ENCODE data around the gene SIK2. TPM values are rescaled to one million over a fixed set of nuclear protein-coding genes. Genes with fewer than 3 reads are reported as not detected.

SIK2 gene
- total and polyA plus RNA-seq, 9 of the 15 experiments (the other 6 are each of a cell fraction or from before 2014, with no cell fraction given): 0.74 to 11.6 (median 3.8) TPM

- H3K27me3 ChIP-seq (ENCODE audit: control insufficient read depth in 2 of 2, insufficient read depth in 2 of 2, low read length in 2 of 2): peaks cover 3 to 7% of the 10 kb centered on the region in 2 experiments; a peak in 3 of 5 replicates
- CTCF ChIA-PET (ENCODE audit: low intra/inter-chr PET ratio): no interaction called here
- no peak overlapping the region for H3K27ac ChIP-seq (ENCODE audit: extremely low read depth, low read depth, low read length)
- FAIRE-seq (no peak), ATAC-seq (no peak), DNase-seq (ENCODE audit: extremely low read depth in 1 of 4, low spot score in 3 of 4) (no peak)
- H4K20me1 ChIP-seq (replicated peaks; ENCODE audit: control insufficient read depth, insufficient read depth, low read length): no peaks in the 10 kb centered on the region
- no peak overlapping the region for H2AFZ ChIP-seq (ENCODE audit: low read depth, low read length)
- intact Hi-C loops (cut with micrococcal nuclease): loop anchor here (5.0 kb wide), 1 partner anchor 33 kb away; the partner anchor contains the start of gene SIK2
- no peak for TF ChIP-seq RFX5 (IDR thresholded peaks at IDR 0.05; ENCODE audit: low read depth, low read length)
- no peak for TF ChIP-seq ZNF175 (CRISPR knock-in tag; IDR thresholded peaks at IDR 0.05; ENCODE audit: low read depth)
- no peak for TF ChIP-seq NFE2 (IDR thresholded peaks at IDR 0.05; ENCODE audit: low read depth)
- no peak for TF ChIP-seq NFYB (IDR thresholded peaks at IDR 0.05; ENCODE audit: extremely low read depth, insufficient read length)
- TF ChIP-seq TCFL5 (CRISPR knock-in tag; conservative IDR thresholded peaks at IDR 0.05): no peak
- TF ChIP-seq CBX1 (IDR thresholded peaks at IDR 0.05; ENCODE audit: low read depth): no peak
- no TSS peak for BruUV-seq (replicated peaks)
- H3K4me2 ChIP-seq (ENCODE audit: insufficient read depth, low read length): no peak overlapping the region
- no peaks in the 10 kb centered on the region for H3K79me2 ChIP-seq (ENCODE audit: control insufficient read depth, insufficient read depth, low read length)
- 7% methylated on average over 4 of the region's 4 CpGs for WGBS (ENCODE audit: insufficient coverage, low coverage, missing lambda C conversion rate)
- H3K9me3 ChIP-seq (replicated peaks; ENCODE audit: control insufficient read depth, insufficient read depth, low read depth, low read length): no peaks in the 10 kb centered on the region
- H3K4me1 ChIP-seq (replicated peaks in 1 of 2; ENCODE audit: control insufficient read depth in 2 of 2, insufficient read depth in 2 of 2, low read length in 2 of 2): no peaks in the 10 kb centered on the region; a peak in 1 of 5 replicates
- POLR2A ChIA-PET: no interaction called here
- H3K4me3 ChIP-seq: no peak overlapping the region
- no peaks in the 10 kb centered on the region for H3K9me1 ChIP-seq (ENCODE audit: control insufficient read depth, insufficient read depth, low read length)
- in situ Hi-C loops (cut with MboI): no loop called here
- H3K9ac ChIP-seq (ENCODE audit: insufficient read depth in 1 of 2, low read depth in 2 of 2, low read length in 2 of 2): no peak overlapping the region
- H3K36me3 ChIP-seq (ENCODE audit: control insufficient read depth, insufficient read depth, low read length): no peaks in the 10 kb centered on the region
Measured at GRCh38 chr11:111569476-111569875, 32.8 kb upstream of the SIK2 start.

- H3K4me2 ChIP-seq (ENCODE audit: insufficient read depth, low read length): no peak overlapping the region
- no peak overlapping the region for H2AFZ ChIP-seq (ENCODE audit: low read depth, low read length)
- DNase-seq (ENCODE audit: extremely low read depth in 1 of 4, low spot score in 3 of 4) (no peak), FAIRE-seq (no peak), ATAC-seq (no peak)
- POLR2A ChIA-PET: interaction anchor here (0.6 kb wide), 1 partner anchor 180 kb away, joined by 3 read pairs; no protein-coding TSS in a partner anchor
- no peaks in the 10 kb centered on the region for H3K36me3 ChIP-seq (ENCODE audit: control insufficient read depth, insufficient read depth, low read length)
- no peaks in the 10 kb centered on the region for H3K79me2 ChIP-seq (ENCODE audit: control insufficient read depth, insufficient read depth, low read length)
- no peak overlapping the region for H3K9ac ChIP-seq (ENCODE audit: insufficient read depth in 1 of 2, low read depth in 2 of 2, low read length in 2 of 2)
- H3K4me3 ChIP-seq: no peak overlapping the region
- H3K27me3 ChIP-seq (ENCODE audit: control insufficient read depth in 2 of 2, insufficient read depth in 2 of 2, low read length in 2 of 2): peaks cover 3 to 7% of the 10 kb centered on the region in 2 experiments; a peak in 3 of 5 replicates
- no peaks in the 10 kb centered on the region for H3K9me1 ChIP-seq (ENCODE audit: control insufficient read depth, insufficient read depth, low read length)
- peaks cover 0 to 5% of the 10 kb centered on the region in 2 experiments; a peak in 1 of 5 replicates for H3K4me1 ChIP-seq (replicated peaks in 1 of 2; ENCODE audit: control insufficient read depth in 2 of 2, insufficient read depth in 2 of 2, low read length in 2 of 2)
- in situ Hi-C loops (cut with MboI): no loop called here
- WGBS (ENCODE audit: insufficient coverage, low coverage, missing lambda C conversion rate): 11% methylated on average over 6 of the region's 6 CpGs
- H4K20me1 ChIP-seq (replicated peaks; ENCODE audit: control insufficient read depth, insufficient read depth, low read length): no peaks in the 10 kb centered on the region
- CTCF ChIA-PET (ENCODE audit: low intra/inter-chr PET ratio): interaction anchor here (0.5 kb wide), 1 partner anchor 23 kb away, joined by 3 read pairs; no protein-coding TSS in a partner anchor
- H3K9me3 ChIP-seq (replicated peaks; ENCODE audit: control insufficient read depth, insufficient read depth, low read depth, low read length): no peaks in the 10 kb centered on the region
- no TSS peak for BruUV-seq (replicated peaks)
- no peak overlapping the region for H3K27ac ChIP-seq (ENCODE audit: extremely low read depth, low read depth, low read length)
- intact Hi-C loops (cut with micrococcal nuclease): no loop called here
- TF ChIP-seq ZNF184 (CRISPR knock-in tag; IDR thresholded peaks at IDR 0.05): no peak
- TF ChIP-seq KDM5B (IDR thresholded peaks at IDR 0.05; ENCODE audit: insufficient replicate concordance, low read depth, low read length): no peak
- TF ChIP-seq RBM15 (IDR thresholded peaks at IDR 0.05; ENCODE audit: insufficient read depth, low read length): no peak
- no peak for TF ChIP-seq RUNX1 (IDR thresholded peaks at IDR 0.05; ENCODE audit: low read depth)
- TF ChIP-seq MXI1 (IDR thresholded peaks at IDR 0.05; ENCODE audit: low read depth, low read length): no peak
- no peak for TF ChIP-seq GMEB1 (CRISPR knock-in tag; IDR thresholded peaks at IDR 0.05)
- no peak for TF ChIP-seq ELF2 (CRISPR knock-in tag; IDR thresholded peaks at IDR 0.05)
- TF ChIP-seq HNRNPLL (IDR thresholded peaks at IDR 0.05; ENCODE audit: low read depth, low read length, poor library complexity, severe bottlenecking): no peak
- no peak for TF ChIP-seq ZNF133 (CRISPR knock-in tag; IDR thresholded peaks at IDR 0.05)
- TF ChIP-seq ARHGAP35 (IDR thresholded peaks at IDR 0.05; ENCODE audit: partially characterized antibody): no peak
- TF ChIP-seq ILK (tag; IDR thresholded peaks at IDR 0.05; ENCODE audit: borderline replicate concordance, low read depth): no peak
Measured at GRCh38 chr11:111570796-111571195, 31.5 kb upstream of the SIK2 start.
